Amygdala (tissue), 56 donors: ENCODE data around the gene NABP2.
"Not testable (repeated sequence)": the region's sequence is repeated elsewhere in the genome, so short reads cannot be mapped to it uniquely, and the experiment has no call there.

Experiments used
- DNase-seq, 56 donors: peaks; one replicate each; lab custom pipeline; 2025; lab: John Stamatoyannopoulos, UW

Gene NABP2

GRCh38 chr12:56241424-56242303 is 17.5 kb downstream of the NABP2 start:
- no peak for DNase-seq

DNA sequence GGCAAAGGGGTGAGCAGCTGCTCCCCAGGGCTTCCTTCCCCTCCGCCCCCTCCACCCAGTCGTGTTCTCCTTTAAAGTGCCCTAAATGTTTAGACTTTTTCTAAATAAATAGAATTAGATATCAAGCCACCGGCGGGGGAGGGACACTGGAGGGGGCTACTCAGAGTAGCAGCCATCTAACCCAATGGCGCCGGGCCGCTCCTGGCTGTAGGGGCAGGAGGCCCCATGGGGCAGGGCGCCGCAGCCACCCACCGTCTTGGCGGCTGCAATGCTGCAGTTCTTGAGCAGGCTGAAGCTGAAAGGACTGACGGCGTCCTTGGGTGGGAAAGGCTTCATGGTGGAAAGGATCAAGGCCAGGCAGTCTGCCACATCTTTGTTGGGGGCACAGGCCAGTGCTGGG is 18.8 kb downstream of the NABP2 start:
- DNase-seq: no peak

DNA sequence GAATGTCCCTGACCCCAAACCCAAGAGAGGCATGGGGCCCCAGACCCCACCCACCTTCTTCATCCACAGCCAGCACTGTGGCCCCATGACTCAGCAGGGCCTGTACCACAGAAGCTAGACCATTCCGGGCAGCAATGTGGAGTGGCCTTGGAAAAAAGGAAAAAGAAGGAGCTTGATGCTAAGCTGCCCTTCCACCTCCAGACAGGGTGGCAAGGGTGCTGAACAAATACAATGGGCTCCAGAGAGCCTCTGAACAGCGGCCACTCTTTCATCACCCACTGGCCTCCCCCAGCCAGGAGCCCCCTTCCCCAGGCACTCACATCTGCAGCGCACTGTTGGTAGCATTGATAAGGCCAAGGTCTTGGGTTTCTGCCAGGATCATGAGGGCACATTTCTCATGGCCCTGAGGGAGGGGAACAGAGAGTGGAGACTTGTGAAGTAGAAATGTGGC is 19.6 kb downstream of the NABP2 start:
- DNase-seq: no peak

DNA sequence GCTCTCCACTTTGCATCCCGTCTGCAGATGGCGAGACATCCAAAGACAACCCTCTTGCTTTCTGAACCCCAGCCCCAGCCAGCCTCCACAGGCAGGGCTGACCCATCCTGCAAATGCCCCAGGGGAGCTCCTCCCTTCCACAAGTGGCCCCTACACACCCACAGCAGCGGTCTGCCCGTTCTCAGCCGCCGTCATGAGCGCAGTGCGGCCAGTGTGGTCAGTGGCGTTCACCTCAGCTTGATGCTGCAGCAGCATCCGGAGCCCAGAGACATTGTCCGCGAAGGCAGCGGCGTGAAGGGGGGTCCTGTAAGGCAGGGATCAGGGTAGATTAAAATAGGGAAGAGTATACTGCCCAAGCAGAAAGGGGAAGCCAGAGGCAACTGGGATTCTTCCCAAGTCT is 20.4 kb downstream of the NABP2 start:
- no peak for DNase-seq

GRCh38 chr12:56247923-56248322 is 23.8 kb downstream of the NABP2 start:
- DNase-seq: no peak

- no peak for DNase-seq
These were observed 24.6 kb downstream of the NABP2 start for GRCh38 chr12:56248711-56249110.

- no peak for DNase-seq
These were observed 28.5 kb downstream of the NABP2 start for GRCh38 chr12:56252649-56253048.

DNA sequence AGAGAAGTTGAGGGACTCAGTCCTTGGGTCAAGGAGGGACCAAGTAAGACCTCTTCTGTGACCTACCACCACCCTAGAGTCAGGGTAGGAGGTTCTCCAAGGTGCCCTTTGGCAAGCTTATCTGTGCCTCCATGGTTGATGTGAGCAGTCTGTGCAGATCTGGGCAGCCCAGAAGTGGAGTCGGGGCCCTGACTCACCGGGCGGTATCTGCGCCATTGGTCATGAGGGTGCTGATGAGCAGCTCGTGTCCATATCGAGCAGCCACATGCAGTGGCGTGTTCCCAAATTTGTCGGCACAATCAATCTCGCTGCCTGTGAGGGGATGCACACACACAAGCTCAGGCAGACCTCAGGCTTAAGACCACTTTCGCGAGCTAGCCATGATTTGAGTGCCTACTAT is 28.9 kb downstream of the NABP2 start:
- no peak for DNase-seq

GRCh38 chr12:56255671-56256070 is 31.5 kb downstream of the NABP2 start:
- no peak for DNase-seq

- DNase-seq: peak in 2 of 56 donors; percentile 7 to 8
These were observed 32.3 kb downstream of the NABP2 start for GRCh38 chr12:56256326-56256960.

GRCh38 chr12:56257071-56257470 is 32.9 kb downstream of the NABP2 start:
- no peak for DNase-seq

DNA sequence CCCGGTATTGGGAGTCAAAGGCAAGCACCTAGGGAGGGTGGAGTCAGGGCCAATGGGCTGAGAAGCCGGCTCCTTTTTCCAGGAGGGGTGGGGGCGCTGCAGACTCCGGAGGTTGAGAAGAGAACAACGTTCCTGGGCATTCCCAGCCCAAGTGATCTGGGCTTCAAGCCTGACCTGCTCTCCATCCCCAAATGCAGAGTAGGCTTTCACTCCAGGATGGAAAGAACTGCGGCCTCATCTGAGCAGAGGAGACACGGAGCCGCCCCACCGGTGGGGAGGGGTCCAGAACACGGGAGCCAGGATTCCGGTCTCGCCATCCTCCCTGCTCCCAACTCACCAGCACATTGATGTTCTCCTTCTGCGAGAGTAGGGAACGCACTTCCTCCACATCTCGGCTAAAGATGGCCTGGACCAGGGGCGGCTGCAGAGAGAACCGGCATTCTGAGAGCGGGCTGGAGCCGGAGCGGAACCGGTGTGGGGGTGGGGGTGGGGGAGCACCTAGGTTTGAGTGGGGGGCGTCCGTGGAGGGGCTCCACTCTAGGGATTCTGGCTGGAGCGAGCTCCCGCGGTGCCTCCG is 33.4 kb downstream of the NABP2 start:
- peak in 5 of 56 donors; percentile 4 to 44 (median 18) for DNase-seq

DNA sequence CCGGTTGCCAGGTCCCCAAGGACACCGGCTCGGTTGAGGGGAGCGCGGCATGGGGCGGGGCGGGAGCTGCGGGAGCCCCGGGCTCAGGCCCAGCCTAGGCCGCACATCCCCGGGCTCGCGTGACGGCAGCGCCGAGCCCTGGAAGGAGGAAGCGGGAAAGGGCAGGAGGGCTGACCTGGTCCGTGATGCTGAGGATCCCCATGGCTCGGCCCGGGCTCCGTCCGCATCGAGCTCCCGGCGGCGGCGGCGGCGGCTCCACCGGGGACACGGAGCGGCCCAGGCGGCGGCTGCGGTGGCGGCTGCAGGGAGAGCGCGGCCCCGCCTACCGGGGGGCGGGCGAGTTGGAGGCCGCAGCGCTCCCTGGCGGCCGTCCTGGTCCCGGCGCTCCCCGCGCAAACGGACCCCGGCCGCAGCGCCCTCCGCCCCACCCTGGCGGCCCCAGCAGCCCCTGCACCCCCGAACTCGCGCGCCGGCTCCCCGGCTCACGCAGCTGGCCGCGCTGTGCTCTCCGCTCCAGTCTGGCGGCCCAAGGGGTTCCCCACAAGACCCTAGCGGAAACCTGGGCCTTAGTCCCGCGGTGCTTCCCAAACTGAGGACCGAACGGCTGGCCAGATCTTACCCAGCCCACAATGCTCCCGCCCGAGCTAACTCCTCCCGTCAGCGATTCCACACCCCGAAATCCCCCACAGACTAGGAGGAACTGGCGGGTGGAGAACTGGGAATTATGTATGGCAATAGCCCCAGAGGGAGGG is 34.1 kb downstream of the NABP2 start, which contains the start of gene ANKRD52:
Gene ANKRD52, minus strand, starts transcription at position 317 of the 752 bp plus-strand sequence. Its CDS starts 115 bp downstream, at position 202.
- peak in 52 of 56 donors; percentile 17 to 87 (median 66) for DNase-seq

- DNase-seq: no peak
These were observed 34.7 kb downstream of the NABP2 start for GRCh38 chr12:56258820-56259183.

DNA sequence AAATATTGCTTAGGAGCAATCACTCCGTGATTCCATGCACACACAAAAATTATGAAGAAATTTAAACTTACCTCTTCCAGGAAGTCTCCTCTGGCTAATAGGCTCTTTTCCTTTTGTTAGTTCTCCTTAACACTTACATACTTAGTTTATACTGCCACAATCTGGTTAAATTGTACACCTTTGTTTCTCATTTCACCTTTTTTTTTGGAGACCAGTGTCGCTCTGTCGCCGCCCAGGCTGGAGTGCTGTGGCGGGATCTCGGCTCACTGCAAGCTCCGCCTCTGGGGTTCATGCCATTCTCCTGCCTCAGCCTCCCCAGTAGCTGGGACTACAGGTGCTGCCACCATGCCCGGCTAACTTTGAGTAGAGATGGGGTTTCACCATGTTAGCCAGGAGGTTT is 36.2 kb downstream of the NABP2 start:
- no peak for DNase-seq

DNA sequence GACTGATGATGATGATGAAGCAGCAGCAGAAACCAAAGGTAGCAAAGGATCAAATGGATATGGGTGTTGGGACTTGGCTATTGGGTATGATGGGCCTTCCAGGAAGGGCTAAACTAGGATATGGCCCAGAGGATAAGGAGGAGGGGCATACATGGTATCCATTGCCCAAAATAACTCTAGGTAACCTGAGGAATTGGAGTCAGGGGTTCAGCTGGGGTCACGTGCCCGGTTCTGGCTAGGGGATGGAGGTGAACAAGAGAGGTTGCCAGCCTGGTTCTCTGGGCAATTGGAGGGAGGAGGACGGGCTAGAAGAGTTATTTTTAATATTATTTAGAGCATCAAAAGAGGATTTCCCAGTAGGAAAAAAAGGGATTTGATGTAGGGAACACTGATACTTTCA is 36.8 kb downstream of the NABP2 start:
- no peak for DNase-seq

GRCh38 chr12:56261503-56262232 is 37.5 kb downstream of the NABP2 start:
- no peak for DNase-seq

GRCh38 chr12:56262955-56263354 is 38.8 kb downstream of the NABP2 start:
- DNase-seq: not testable (repeated sequence)

DNA sequence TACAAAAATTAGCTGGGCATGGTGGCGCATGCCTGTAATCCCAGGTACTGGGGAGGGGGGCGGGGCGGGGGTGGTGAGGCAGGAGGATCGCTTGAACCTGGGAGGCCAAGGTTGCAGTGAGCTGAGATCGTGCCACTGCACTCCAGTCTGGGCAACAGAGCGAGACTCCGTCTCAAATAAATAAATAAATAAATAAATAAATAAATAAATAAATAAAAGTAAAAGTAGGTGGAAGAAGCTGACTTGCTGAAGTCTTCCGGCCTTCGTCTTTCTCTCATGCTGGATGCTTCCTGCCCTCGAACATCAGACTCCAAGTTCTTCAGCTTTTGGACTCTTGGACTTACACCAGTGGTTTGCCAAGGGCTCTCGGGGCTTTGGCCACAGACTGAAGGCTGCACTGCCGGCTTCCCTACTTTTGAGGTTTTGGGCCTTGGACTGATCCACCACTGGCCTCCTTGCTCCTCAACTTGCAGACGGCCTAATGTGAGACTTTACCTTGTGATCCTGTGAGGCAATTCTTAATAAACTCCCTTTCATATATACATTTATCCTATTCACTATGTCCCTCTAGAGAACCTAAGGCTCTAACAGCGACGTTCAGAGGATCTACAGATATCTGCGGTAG is 42.0 kb downstream of the NABP2 start:
- DNase-seq: peak in 1 of 56 donors; percentile 34
